HG03520 (cell line): ENCODE measurements around the gene SLC25A26.
"Not testable (repeated sequence)": the region's sequence is repeated elsewhere in the genome, so short reads cannot be mapped to it uniquely, and the experiment has no call there.

Experiments
- ATAC-seq: cut with Tn5 transposase; IDR thresholded peaks from one replicate; pipeline ENCODE4 v1.9.1; 2021; ENCODE audit warnings: mild to moderate bottlenecking, moderate library complexity; ENCODE audit not compliant: unreplicated experiment

Gene SLC25A26

GRCh38 chr3:66224220-66224619, 3.4 kb downstream of the SLC25A26 start:
- ATAC-seq = no peak

GRCh38 chr3:66226093-66226492, 5.3 kb downstream of the SLC25A26 start:
- ATAC-seq = not testable (repeated sequence)

- no peak for ATAC-seq
These were observed 6.2 kb downstream of the SLC25A26 start for GRCh38 chr3:66227051-66227450.

DNA sequence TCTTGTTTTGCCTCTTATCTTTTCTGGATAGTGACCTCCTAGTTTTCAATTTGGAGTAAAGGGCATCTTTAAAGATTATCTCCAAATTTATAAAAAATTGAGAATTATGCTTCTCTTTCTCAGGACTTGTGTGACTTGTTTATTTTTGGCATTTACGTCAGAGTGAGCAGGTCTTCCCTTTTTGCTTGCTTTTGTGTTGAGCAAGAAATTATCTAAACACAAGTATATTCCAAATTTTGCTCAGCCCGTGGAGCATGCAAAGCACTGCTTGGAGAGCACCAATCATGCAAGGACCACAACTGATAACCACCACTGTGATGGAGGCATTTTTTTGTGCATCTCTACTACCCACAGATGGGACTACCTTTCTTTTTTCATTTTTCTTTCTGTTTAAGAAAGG, 7.1 kb downstream of the SLC25A26 start:
- ATAC-seq = no peak

- ATAC-seq = no peak
These were observed 7.9 kb downstream of the SLC25A26 start for GRCh38 chr3:66228707-66229106.

DNA sequence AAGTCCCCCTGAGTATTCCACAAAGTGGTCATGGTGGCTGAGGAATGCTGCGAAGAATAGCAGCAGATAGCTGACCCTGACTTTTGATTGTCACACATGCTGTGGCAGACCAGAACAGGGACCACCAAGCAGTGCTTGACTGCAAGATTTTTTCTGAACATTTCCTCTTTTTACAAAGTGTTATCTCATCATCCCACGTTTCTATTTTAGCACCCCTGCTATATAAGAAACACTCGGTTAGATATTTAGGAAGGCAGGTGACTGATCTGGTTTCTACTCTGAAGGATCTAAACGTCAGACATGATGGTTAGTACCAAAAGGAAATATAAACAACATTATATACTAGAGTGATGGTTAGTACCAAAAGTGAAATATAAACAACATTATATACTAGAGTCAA, 9.1 kb downstream of the SLC25A26 start:
- ATAC-seq = no peak

GRCh38 chr3:66233033-66233432, 12.2 kb downstream of the SLC25A26 start:
- ATAC-seq = no peak

GRCh38 chr3:66236281-66236680, 15.5 kb downstream of the SLC25A26 start:
- ATAC-seq = no peak

DNA sequence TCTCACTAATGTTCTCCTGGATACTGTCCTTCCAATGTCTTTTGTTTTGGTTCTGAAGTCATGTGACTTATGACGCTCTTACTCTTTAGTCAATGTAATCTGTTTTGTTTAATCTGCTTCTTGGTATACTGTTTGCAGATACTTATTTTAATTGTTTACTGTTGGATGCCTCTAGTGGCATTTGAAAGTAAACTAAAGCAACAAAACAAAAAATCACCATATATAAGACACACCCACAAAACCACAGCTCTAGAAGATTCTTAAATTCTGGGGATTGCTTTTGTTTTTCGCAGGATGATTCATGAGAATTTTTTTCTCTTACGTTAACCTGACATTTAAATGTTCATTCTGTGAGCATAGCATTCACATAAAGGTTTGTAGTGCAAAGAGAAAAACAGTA, 16.8 kb downstream of the SLC25A26 start:
- ATAC-seq = no peak

- no peak for ATAC-seq
These were observed 18.8 kb downstream of the SLC25A26 start for GRCh38 chr3:66239513-66240123.

GRCh38 chr3:66241466-66241865, 20.7 kb downstream of the SLC25A26 start:
- ATAC-seq = no peak

DNA sequence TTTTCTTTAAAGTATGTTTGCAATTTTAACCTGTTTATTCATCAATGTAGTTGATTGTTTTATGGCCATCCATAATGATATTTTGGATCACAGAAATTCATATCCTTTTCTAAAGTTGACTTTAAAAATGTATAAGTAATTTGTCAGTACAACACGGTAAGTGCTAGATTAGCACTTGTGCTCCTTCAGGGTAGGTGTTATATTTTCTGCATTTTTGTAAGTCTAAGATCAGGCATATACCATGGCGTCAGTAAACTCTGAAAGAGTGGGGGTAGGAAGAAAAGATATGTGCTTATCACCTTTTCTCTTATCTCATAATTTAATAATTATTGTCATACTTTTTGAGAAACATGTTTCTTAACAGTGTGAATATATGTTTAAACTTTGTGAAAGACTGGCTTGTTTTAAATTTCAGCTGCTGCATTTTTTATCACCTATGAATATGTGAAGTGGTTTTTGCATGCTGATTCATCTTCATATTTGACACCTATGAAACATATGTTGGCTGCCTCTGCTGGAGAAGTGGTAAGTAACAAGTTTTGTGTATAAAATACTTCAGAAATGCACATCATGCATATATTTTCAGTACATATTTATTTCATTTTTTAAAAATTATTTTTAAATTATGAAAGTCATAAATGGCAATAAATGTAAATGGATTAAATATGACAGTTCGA, 22.1 kb downstream of the SLC25A26 start:
- no peak for ATAC-seq

GRCh38 chr3:66248641-66249040, 27.8 kb downstream of the SLC25A26 start:
- no peak for ATAC-seq

- no peak for ATAC-seq
These were observed 33.2 kb downstream of the SLC25A26 start for GRCh38 chr3:66253790-66254620.

DNA sequence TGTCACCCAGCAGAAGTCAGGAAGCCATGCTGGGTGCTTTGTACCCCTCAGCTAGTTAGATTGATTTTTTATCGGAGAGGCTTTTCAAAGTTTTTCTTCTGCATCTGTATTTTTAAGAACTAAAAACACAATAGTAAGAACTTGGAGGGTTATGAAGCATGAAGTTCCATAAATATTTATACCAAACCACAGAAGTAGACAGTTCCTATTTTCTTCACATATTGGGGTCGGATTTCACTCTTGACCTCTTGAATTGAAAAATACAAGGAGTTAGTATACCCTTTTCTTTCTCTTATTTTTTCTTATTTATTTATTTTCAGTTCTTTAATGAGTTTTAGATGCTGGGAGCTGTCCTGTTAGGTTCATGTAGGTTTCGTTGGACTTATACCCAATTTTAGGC, 35.1 kb downstream of the SLC25A26 start:
- no peak for ATAC-seq

- ATAC-seq = no peak
These were observed 36.0 kb downstream of the SLC25A26 start for GRCh38 chr3:66256806-66257205.

DNA sequence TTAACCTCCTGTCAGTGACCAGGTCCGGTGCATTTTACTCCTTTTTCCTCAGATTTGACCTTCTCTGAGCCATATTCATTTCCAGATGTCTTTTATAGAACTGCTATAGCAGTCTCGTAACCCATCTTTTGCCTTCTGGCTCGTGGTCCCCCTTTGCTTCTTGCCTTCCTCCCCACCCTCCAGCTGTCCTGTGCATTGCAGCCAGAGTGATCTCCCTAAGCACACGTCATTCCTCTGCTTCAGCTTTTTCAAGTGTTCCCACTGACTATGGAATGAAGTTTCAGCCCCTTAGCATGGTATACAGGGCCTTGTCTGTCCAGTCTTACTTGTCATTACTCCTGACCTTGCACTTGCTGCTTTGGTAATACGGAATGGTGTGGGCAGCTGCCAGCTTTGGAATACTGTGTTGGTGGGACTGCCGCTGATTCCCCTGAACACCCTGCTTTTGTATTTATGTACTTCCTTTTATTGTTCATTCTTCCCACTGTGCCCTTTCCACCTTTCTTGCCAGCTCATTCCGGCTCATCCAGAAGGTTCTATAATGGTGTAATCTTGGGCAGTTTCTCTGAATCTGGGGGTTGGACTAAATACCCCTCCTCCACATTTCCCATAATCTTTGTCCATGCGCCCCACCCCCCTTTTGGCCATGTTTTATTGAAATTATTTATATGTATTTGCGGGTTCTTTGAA, 38.9 kb downstream of the SLC25A26 start:
- ATAC-seq = no peak

- no peak for ATAC-seq
These were observed 39.6 kb downstream of the SLC25A26 start for GRCh38 chr3:66260431-66260830.

GRCh38 chr3:66261355-66261754, 40.6 kb downstream of the SLC25A26 start:
- ATAC-seq = no peak

- ATAC-seq = no peak
These were observed 44.8 kb downstream of the SLC25A26 start for GRCh38 chr3:66265649-66266048.

DNA sequence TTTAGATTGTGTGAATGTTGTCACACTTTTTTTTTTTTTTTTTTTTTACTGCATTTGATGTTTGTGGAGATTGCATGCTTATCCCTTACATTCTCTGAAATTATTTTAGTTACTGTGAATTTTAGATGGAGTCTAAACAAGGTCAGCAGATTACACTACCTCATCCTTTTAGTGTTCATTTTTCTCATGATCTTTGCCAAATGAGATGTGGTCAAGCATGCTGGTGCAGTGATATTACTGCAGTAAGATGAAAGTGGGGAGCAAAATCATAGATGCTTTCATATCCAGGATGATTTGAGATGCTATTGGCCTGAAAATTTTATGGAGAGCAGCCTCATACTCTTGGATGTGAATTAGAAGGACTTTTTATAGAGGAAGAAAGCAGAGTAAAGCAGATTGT, 45.8 kb downstream of the SLC25A26 start:
- ATAC-seq = no peak
